Measurements from ENCODE around the gene ADIPOQ. TPM values are rescaled to one million over a fixed set of nuclear protein-coding genes. Genes with fewer than 3 reads are reported as not detected.
"Not testable (repeated sequence)": the region's sequence is repeated elsewhere in the genome, so short reads cannot be mapped to it uniquely, and the experiment has no call there.

The ADIPOQ gene
- total and polyA plus RNA-seq, 2 of the 13 experiments (the other 11 are each of a cell fraction or from before 2014, with no cell fraction given) = not detected

- TF ChIP-seq ZBED4 (CRISPR knock-in tag; IDR thresholded peaks at IDR 0.05; ENCODE audit: borderline replicate concordance) (no peak), TARDBP (CRISPR knock-in tag; IDR thresholded peaks at IDR 0.05) (no peak), SIN3B (IDR thresholded peaks at IDR 0.05; ENCODE audit: low read length) (no peak)
These were observed 41.2 kb downstream of the ADIPOQ start (continued) for GRCh38 chr3:186883686-186884058.

- H3K4me1 ChIP-seq (ENCODE audit: insufficient read depth, low read length) = peaks cover 16% of the 10 kb centered on the region; the same call in 1 of the 2 replicates
- ATAC-seq; POLR2A ChIA-PET; intact Hi-C loops (cut with micrococcal nuclease; ENCODE audit: unreplicated experiment); H3K27ac ChIP-seq (ENCODE audit: extremely low read length, insufficient read depth, low read length); H2AFZ ChIP-seq (ENCODE audit: low read length); H4K20me1 ChIP-seq (ENCODE audit: insufficient read depth, low read length); H3K4me2 ChIP-seq (ENCODE audit: low read depth, low read length); H3K9me3 ChIP-seq (ENCODE audit: low read length); FAIRE-seq; H3K4me3 ChIP-seq (replicated peaks in 1 of 3; ENCODE audit: insufficient read depth in 1 of 3, low read depth in 2 of 3, low read length in 3 of 3); H3K36me3 ChIP-seq (replicated peaks in 1 of 2; ENCODE audit: control insufficient read depth in 1 of 2, insufficient read depth in 2 of 2, low read length in 2 of 2); DNase-seq (ENCODE audit: low spot score); in situ Hi-C loops (cut with HindIII; ENCODE audit: extremely low pct_ligation_motif_present, low pct_unique_long_range_greater_than_20kb); BruUV-seq (replicated peaks); H3K27me3 ChIP-seq (ENCODE audit: control insufficient read depth in 1 of 2, insufficient read depth in 2 of 2, low read length in 2 of 2); CTCF ChIA-PET (ENCODE audit: low intra/inter-chr PET ratio, low total read pairs); H3K9ac ChIP-seq (ENCODE audit: insufficient read depth, low read depth, low read length); H3K79me2 ChIP-seq (ENCODE audit: insufficient read depth, low read length): not testable (repeated sequence)
- WGBS (ENCODE audit: low lambda C conversion rate) = 82% methylated on average over 12 of the region's 29 CpGs
These were observed 42.4 kb downstream of the ADIPOQ start for GRCh38 chr3:186884868-186885267.
